Parathyroid adenoma (tissue), 2 donors: ENCODE results near the gene MANF.

Experiments
- H2AFZ ChIP-seq: fragments of 300-600 bp; sonication (generic); one replicate; pipeline ENCODE4 v1.7.0; 2017; ENCODE audit warnings: antibody characterized with exemption, mild to moderate bottlenecking
- H3K27ac ChIP-seq: fragments of 300-600 bp; sonication (generic); one replicate; pipeline ENCODE4 v1.7.0; 2017
- H3K27me3 ChIP-seq: fragments of 300-600 bp; sonication (generic); one replicate; pipeline ENCODE4 v1.7.0; 2017; ENCODE audit warnings: low read length; ENCODE audit not compliant: control insufficient read depth, insufficient read depth
- H3K36me3 ChIP-seq: fragments of 300-600 bp; sonication (generic); one replicate; pipeline ENCODE4 v1.7.0; 2017; ENCODE audit warnings: low read length; ENCODE audit not compliant: control insufficient read depth, insufficient read depth
- H3K4me1 ChIP-seq: fragments of 300-600 bp; sonication (generic); one replicate; pipeline ENCODE4 v1.7.0; 2017; ENCODE audit warnings: control low read depth
- H3K4me2 ChIP-seq: fragments of 300-600 bp; sonication (generic); one replicate; pipeline ENCODE4 v1.7.0; 2017; ENCODE audit warnings: low read length
- H3K4me3 ChIP-seq: fragments of 300-600 bp; sonication (generic); one replicate; pipeline ENCODE4 v1.7.0; 2017; ENCODE audit warnings: low read depth, low read length
- H3K79me2 ChIP-seq: fragments of 300-600 bp; sonication (generic); one replicate; pipeline ENCODE4 v1.7.0; 2017; ENCODE audit warnings: control low read depth
- H3K9ac ChIP-seq: fragments of 300-600 bp; sonication (generic); one replicate; pipeline ENCODE4 v1.7.0; 2017; ENCODE audit warnings: mild to moderate bottlenecking
- H3K9me3 ChIP-seq: fragments of 300-600 bp; sonication (generic); one replicate; pipeline ENCODE4 v1.7.0; 2017; ENCODE audit warnings: low read length; ENCODE audit not compliant: control insufficient read depth
- CTCF ChIP-seq: fragments of 300-600 bp; sonication (generic); IDR thresholded peaks from one replicate; pipeline ENCODE4 v1.7.0; 2017; ENCODE audit warnings: antibody characterized with exemption, mild to moderate bottlenecking
- donor health status: primary hyperparathyroidism.

Gene MANF

GRCh38 chr3:51393134-51393495 lies 8.0 kb downstream of the MANF start:
- Histone ChIP-seq H3K36me3 (no peaks in the 10 kb centered on the region), H3K4me3 (no peak overlapping the region), H2AFZ (no peak overlapping the region), H3K4me2 (no peak overlapping the region), H3K9ac (no peak overlapping the region), H3K27ac (no peak overlapping the region), H3K79me2 (peaks cover 18% of the 10 kb centered on the region), H3K27me3 (no peaks in the 10 kb centered on the region), H3K9me3 (no peaks in the 10 kb centered on the region), H3K4me1 (peaks cover 15% of the 10 kb centered on the region)
- TF ChIP-seq CTCF: no peak

- no peak overlapping the region for H3K27ac ChIP-seq
- no peaks in the 10 kb centered on the region for H3K27me3 ChIP-seq
- H3K79me2 ChIP-seq: peaks cover 18% of the 10 kb centered on the region
- no peak overlapping the region for H3K4me3 ChIP-seq
- no peak for TF ChIP-seq CTCF
- H3K9me3 ChIP-seq: no peaks in the 10 kb centered on the region
- no peak overlapping the region for H2AFZ ChIP-seq
- no peak overlapping the region for H3K4me2 ChIP-seq
- peaks cover 11% of the 10 kb centered on the region for H3K4me1 ChIP-seq
- H3K36me3 ChIP-seq: no peaks in the 10 kb centered on the region
- no peak overlapping the region for H3K9ac ChIP-seq
Measured at GRCh38 chr3:51393564-51393963, 8.5 kb downstream of the MANF start.

GRCh38 chr3:51394541-51394940 lies 9.4 kb downstream of the MANF start:
- no peak for TF ChIP-seq CTCF
- no peak overlapping the region for H3K4me3 ChIP-seq
- no peak overlapping the region for H3K9ac ChIP-seq
- H3K27ac ChIP-seq: no peak overlapping the region
- no peak overlapping the region for H3K4me2 ChIP-seq
- H3K9me3 ChIP-seq: no peaks in the 10 kb centered on the region
- H2AFZ ChIP-seq: no peak overlapping the region
- H3K36me3 ChIP-seq: no peaks in the 10 kb centered on the region
- no peaks in the 10 kb centered on the region for H3K27me3 ChIP-seq
- peaks cover 7% of the 10 kb centered on the region for H3K4me1 ChIP-seq
- H3K79me2 ChIP-seq: peaks cover 18% of the 10 kb centered on the region

- H3K4me3 ChIP-seq: no peak overlapping the region
- H3K79me2 ChIP-seq: peaks cover 20% of the 10 kb centered on the region
- H3K36me3 ChIP-seq: no peaks in the 10 kb centered on the region
- H3K27ac ChIP-seq: no peak overlapping the region
- no peak overlapping the region for H2AFZ ChIP-seq
- H3K27me3 ChIP-seq: no peaks in the 10 kb centered on the region
- H3K4me1 ChIP-seq: peaks cover 1% of the 10 kb centered on the region
- H3K9ac ChIP-seq: no peak overlapping the region
- no peak overlapping the region for H3K4me2 ChIP-seq
- TF ChIP-seq CTCF: no peak
- H3K9me3 ChIP-seq: no peaks in the 10 kb centered on the region
Measured at GRCh38 chr3:51395493-51396213, 10.6 kb downstream of the MANF start.

GRCh38 chr3:51396401-51396800 lies 11.3 kb downstream of the MANF start:
- Histone ChIP-seq H3K9ac (no peak overlapping the region), H3K27ac (no peak overlapping the region), H3K79me2 (peaks cover 20% of the 10 kb centered on the region), H3K9me3 (no peaks in the 10 kb centered on the region), H3K4me1 (no peaks in the 10 kb centered on the region), H3K36me3 (no peaks in the 10 kb centered on the region), H3K4me3 (no peak overlapping the region), H3K27me3 (no peaks in the 10 kb centered on the region), H2AFZ (no peak overlapping the region), H3K4me2 (no peak overlapping the region)
- no peak for TF ChIP-seq CTCF
